Epithelial cell of prostate (primary cell): ENCODE measurements around the gene SELENOK.
"Not testable (repeated sequence)": the region's sequence is repeated elsewhere in the genome, so short reads cannot be mapped to it uniquely, and the experiment has no call there.

Source experiments
- DNase-seq: peaks from one replicate; pipeline ENCODE4 v3.0.0-alpha.2; 2011; ENCODE audit warnings: low read depth, low spot score
- H3K27ac ChIP-seq: fragments of 450-650 bp; 2 replicates; pipeline ENCODE4 v1.5.1; 2017; ENCODE audit warnings: mild to moderate bottlenecking

The SELENOK gene

GRCh38 chr3:53891497-53892285 lies at the start of gene SELENOK:
SELENOK (minus strand) TSS chr3:53891859.
- DNase-seq: peak; percentile 98
- peak within 1 kb of the TSS; percentile 84 for H3K27ac ChIP-seq

GRCh38 chr3:53941184-53941583 lies 49.5 kb upstream of the SELENOK start:
- H3K27ac ChIP-seq: no peak overlapping the region
- no peak for DNase-seq

- no peak for DNase-seq
- H3K27ac ChIP-seq: no peak overlapping the region
These were observed 49.0 kb upstream of the SELENOK start for GRCh38 chr3:53940623-53941022.

DNA sequence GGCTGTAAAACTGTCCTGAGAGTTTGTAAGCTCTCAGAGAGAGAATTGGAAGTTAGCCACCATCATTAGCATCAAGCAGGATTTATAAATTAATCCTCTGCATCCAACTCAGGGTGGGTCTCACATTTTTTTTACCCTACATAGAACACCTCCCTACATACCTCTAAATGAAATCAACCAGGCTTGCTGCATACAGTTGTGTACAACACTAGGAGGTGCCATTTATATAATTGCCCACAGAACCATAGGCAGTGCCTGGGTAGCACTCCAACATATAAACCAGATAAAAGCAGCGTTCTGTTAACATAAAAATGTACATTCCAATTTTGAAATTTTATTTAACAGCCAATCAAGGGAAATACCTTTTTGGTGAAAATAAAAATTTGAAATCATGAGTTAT lies 48.2 kb upstream of the SELENOK start:
- DNase-seq: no peak
- H3K27ac ChIP-seq: no peak overlapping the region

DNA sequence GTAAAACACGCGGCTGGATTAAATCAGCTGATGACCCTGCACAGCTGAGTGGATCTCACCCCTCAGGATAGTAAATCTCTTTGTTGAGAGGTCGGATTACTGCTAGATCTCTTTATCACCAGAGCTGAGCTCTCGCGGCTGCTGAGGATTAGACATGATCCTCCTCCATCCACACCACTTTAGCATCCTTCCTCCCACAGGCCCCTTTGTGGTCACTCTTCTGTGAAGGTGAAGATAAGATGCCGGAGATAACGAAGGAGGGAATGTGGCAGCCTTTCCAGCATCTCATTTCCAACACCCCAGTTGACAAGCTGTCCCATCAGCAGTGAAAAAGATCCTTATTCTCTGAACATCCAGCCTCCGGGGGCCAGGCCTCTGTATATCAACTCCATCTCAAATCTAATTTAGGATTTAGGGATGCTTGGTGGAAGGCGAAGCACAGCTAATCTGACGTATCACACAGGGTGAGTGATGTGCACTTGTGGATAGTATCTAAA lies 47.5 kb upstream of the SELENOK start:
- no peak for DNase-seq
- H3K27ac ChIP-seq: no peak overlapping the region

GRCh38 chr3:53938645-53939044 lies 47.0 kb upstream of the SELENOK start:
- no peak for DNase-seq
- H3K27ac ChIP-seq: no peak overlapping the region

DNA sequence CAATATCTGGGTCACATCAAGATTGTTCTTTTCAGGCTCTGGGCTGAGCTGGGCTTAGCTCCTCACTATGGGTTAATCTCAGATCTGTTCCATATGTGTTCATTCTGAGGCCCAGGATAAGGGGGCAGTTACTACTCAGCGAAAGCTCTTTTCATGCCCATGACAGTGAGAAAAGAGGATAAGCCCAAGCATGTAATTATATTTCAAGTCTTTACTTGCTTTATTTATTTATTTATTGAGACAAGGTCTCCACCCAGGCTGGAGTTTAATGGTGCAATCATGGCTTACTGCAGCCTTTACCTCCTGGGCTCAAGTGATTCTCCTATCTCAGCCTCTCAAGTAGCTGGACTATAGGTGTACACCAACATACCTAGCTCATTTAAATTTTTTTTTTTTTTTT lies 44.7 kb upstream of the SELENOK start:
- no peak for DNase-seq
- no peak overlapping the region for H3K27ac ChIP-seq

DNA sequence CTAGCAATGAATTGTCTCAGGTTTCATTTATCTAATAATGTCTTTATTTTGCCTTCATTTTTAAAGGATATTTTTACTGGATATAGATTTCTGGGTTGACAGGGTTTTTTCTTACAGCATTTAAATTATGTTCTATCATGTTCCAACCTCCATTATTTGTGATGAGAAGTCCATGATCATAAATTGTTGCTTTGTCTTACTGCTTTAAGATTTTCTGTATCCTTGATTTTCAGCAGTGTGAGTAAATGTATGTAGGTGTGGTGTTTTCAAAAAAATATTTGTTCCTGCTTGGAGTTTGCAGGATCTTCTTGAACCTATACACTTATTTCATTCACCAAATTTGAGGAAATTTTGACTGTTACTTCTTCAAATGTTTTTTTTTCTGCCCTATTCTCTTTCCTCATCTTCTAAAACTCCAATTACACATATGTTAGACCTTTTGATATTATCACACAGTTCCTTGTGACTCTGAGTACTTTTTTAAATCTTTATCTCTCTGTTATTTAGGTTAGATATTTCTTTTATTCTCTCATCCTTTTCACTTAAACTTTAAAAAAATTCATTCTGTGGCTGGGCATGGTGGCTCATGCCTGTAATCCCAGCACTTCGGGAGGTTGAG lies 43.7 kb upstream of the SELENOK start:
- no peak for DNase-seq
- no peak overlapping the region for H3K27ac ChIP-seq

GRCh38 chr3:53927208-53927872 lies 35.7 kb upstream of the SELENOK start:
- not testable (repeated sequence) for H3K27ac ChIP-seq, DNase-seq

GRCh38 chr3:53921296-53921695 lies 29.6 kb upstream of the SELENOK start:
- no peak for DNase-seq
- H3K27ac ChIP-seq: no peak overlapping the region

GRCh38 chr3:53919741-53920140 lies 28.1 kb upstream of the SELENOK start:
- H3K27ac ChIP-seq: no peak overlapping the region
- no peak for DNase-seq

DNA sequence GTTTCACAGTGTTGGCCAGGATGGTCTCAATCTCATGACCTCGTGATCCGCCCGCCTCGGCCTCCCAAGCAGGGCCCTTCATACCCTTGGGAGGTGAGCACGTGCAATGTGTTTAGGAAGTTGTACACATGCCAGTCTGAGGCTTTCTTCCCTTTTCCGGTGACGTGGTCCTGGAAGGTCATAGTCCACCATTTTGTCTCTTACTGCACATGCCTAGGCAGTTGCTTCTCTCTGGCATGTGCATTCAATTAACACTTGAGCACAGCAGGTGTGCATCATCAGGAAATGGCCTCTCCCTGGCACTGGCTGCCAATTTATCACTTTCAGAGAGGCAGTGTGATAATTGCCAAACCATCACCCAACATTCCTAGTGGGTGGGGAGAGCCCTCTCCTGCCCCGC lies 21.7 kb upstream of the SELENOK start:
- H3K27ac ChIP-seq: no peak overlapping the region
- no peak for DNase-seq

- no peak overlapping the region for H3K27ac ChIP-seq
- DNase-seq: no peak
These were observed 11.1 kb upstream of the SELENOK start for GRCh38 chr3:53902711-53903110.

DNA sequence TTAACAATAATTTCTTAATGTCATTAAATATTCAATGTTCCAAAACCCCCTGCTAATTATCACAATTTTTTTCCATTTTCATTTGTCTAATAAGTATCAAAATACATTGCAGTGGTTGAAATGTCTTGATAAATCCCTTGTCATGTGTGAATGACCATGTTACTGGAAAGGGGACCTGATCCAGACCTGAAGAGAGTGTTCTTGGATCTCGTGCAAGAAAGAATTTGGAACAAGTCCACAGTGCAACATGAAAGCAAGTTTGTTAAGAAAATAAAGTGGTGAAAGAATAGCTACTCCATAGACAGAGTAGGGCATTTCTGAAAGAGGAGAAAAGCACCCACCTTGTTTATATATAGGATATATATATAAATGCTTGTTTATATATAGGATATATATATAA lies 10.4 kb upstream of the SELENOK start:
- H3K27ac ChIP-seq: no peak overlapping the region
- no peak for DNase-seq

DNA sequence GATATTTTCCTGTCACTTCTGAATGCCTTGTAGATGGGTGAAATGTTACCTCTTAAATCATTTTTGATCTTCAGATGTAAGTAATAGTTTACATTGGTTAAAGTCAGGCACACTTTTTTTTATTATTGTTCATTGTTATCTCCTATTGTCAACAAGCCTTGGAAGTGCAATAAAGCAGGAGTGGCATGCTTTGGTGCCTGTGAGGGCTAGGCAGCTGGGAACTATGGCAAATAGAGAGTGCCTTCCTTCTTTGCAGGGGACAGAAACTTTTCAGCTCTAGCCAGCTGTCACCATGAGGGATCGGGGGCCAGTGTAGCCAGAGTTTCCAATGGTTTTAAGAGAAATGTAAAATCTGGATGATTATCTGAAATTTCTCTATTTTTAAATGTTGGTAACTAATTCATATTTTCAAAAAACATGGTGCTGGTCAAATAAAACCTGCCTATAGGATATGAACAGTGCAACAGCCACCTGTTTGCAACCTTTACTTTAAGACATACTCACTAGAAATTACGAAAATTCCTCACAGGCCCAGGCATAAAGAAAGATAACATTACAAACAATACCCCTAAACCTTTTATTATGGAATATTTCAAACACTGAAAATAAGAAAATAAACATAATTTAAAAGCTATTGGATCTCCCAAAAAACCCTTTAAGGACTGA lies 9.1 kb upstream of the SELENOK start:
- no peak overlapping the region for H3K27ac ChIP-seq
- DNase-seq: no peak

DNA sequence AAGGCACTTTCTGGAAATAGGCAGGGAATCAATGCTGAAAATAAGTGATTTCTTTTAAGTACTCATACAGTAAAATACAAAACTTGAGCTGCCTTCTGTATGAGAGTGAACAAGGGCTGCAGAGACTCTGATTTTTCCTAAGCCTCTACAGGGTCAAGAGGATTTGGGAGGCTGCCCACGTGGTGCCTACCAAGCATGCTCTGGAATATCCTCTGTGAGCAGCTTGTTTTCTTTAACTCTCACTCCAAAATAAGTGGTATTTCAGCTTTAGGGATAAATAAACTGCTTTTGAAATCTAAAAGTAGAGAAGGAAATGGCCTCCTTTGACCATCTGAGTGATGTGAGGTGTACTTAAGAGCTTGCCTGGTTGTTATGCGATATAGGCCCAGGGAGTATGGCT lies 8.1 kb upstream of the SELENOK start:
- DNase-seq: no peak
- H3K27ac ChIP-seq: no peak overlapping the region

DNA sequence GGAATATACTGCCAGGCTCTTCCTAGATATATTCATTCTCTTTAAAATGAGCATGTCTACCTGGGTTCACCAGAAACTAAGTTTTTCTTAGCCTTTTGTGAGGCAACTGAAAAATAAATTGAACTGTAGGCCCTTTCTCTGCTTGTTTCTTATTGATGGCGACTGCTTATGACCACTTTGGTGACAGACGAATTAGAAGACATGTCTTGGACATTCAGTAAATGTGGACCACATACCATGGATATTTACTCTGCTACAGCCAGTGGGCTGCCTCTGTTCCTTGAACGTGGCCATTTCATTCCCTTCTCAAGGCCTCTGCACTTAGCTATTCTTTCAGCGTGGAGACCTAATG lies 603 bp upstream of the SELENOK start:
- no peak for DNase-seq
- H3K27ac ChIP-seq: peak overlapping the region; percentile 84

GRCh38 chr3:53890726-53891475 lies 758 bp downstream of the SELENOK start:
- no peak for DNase-seq
- peak overlapping the region; percentile 84 for H3K27ac ChIP-seq

DNA sequence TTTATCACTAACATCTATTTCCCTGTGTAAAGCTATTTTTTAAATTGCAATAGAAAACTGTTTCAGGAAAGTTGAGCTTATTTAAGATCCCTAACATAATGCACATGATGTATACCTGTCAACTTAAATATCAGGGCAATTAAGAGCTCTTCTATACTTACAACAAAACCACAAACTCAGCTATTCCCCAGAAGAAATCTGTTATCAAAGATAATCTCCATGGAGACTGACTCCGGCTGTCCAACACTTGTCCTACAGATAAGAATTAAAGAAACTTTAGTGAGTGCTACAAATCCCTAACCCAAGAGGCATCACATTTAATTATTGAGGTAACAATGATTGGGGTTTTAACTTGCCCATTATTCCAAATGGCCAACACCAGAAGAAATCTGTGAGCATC lies 3.4 kb downstream of the SELENOK start:
- no peak overlapping the region for H3K27ac ChIP-seq
- no peak for DNase-seq

DNA sequence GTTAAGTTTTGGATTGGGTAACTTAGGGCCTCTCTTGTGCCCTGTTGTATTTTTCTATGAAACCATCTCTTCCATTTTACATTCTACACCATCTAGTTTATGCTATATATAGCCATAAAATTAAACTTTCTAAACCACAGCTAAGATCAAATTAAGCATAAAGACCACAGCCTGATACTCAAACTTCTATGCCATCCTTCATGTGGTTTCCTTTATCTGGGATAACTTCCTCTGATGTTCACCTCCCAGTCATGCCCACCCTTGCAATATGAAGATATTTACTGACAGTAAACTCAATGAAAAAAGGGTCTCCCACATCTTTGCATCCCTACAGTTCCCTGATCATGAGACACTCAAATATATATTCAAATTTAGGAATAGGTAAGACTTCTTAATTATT lies 4.2 kb downstream of the SELENOK start:
- no peak for DNase-seq
- no peak overlapping the region for H3K27ac ChIP-seq
